Mesenchymal stem cell (in vitro differentiated cells and primary cell): Measurements from ENCODE around the gene EGLN1.

ENCODE experiments used
- DNase-seq: peaks from one replicate; pipeline ENCODE4 v3.0.0-alpha.2; 2013
- H2AFZ ChIP-seq: one replicate; pipeline ENCODE4 v1.6.1; 2013; ENCODE audit warnings: low read depth, mild to moderate bottlenecking, control low read depth, inconsistent platforms, low read length, moderate library complexity
- H2AK5ac ChIP-seq: 2 replicates; pipeline ENCODE4 v1.6.1; 2013; ENCODE audit warnings: low read length, moderate library complexity, mild to moderate bottlenecking, inconsistent platforms; ENCODE audit not compliant: severe bottlenecking
- H2BK120ac ChIP-seq: one replicate; pipeline ENCODE4 v1.6.1; 2013; ENCODE audit warnings: low read depth, mild to moderate bottlenecking, inconsistent platforms, low read length, moderate library complexity
- H2BK12ac ChIP-seq, 2 experiments: one replicate each; pipeline ENCODE4 v1.6.1; 2013; ENCODE audit warnings: inconsistent platforms in 2 of 2, low read length in 2 of 2, mild to moderate bottlenecking in 2 of 2, moderate library complexity in 2 of 2, control low read depth in 1 of 2
- H2BK15ac ChIP-seq: one replicate; pipeline ENCODE4 v1.6.1; 2013; ENCODE audit warnings: mild to moderate bottlenecking, low read depth, inconsistent platforms; ENCODE audit not compliant: poor library complexity, severe bottlenecking
- H2BK5ac ChIP-seq: 2 replicates; pipeline ENCODE4 v1.6.1; 2013; ENCODE audit warnings: low read depth, mild to moderate bottlenecking, low read length, control low read depth, inconsistent platforms; ENCODE audit not compliant: poor library complexity, severe bottlenecking
- H3K14ac ChIP-seq, 2 experiments: one replicate each; pipeline ENCODE4 v1.6.1; 2013; ENCODE audit warnings: inconsistent platforms in 2 of 2, low read length in 2 of 2, control low read depth in 1 of 2, mild to moderate bottlenecking in 1 of 2, moderate library complexity in 1 of 2
- H3K18ac ChIP-seq, 2 experiments: one replicate each; pipeline ENCODE4 v1.6.1; 2013; ENCODE audit warnings: inconsistent platforms in 2 of 2, low read length in 2 of 2, control low read depth in 1 of 2, low read depth in 1 of 2, mild to moderate bottlenecking in 1 of 2
- H3K23ac ChIP-seq, 2 experiments: one replicate each; pipeline ENCODE4 v1.6.1; 2013; ENCODE audit warnings: inconsistent platforms in 2 of 2, low read length in 2 of 2, mild to moderate bottlenecking in 2 of 2, moderate library complexity in 2 of 2, control low read depth in 1 of 2
- H3K27ac ChIP-seq: 2 replicates; pipeline ENCODE4 v1.5.1; 2013; ENCODE audit warnings: mild to moderate bottlenecking, moderate library complexity, low read length, control low read depth, inconsistent platforms; ENCODE audit not compliant: poor library complexity, severe bottlenecking
- H3K27me3 ChIP-seq, 2 experiments: 2 replicates each; pipeline versions ENCODE4 v1.6.1 to v1.7.0; 2013; ENCODE audit warnings: low read length in 2 of 2, mild to moderate bottlenecking in 2 of 2, moderate library complexity in 2 of 2, control low read depth in 1 of 2, inconsistent platforms in 1 of 2; ENCODE audit not compliant: control insufficient read depth in 1 of 2, insufficient read depth in 1 of 2
- H3K36me3 ChIP-seq, 2 experiments: 2 replicates each; pipeline versions ENCODE4 v1.6.1 to v1.7.0; 2013; ENCODE audit warnings: low read length in 2 of 2, control low read depth in 1 of 2, inconsistent platforms in 1 of 2, low read depth in 1 of 2, mild to moderate bottlenecking in 1 of 2; ENCODE audit not compliant: insufficient read depth in 2 of 2, control insufficient read depth in 1 of 2
- H3K4ac ChIP-seq, 2 experiments: one replicate each; pipeline ENCODE4 v1.6.1; 2013; ENCODE audit warnings: inconsistent platforms in 2 of 2, low read length in 2 of 2, mild to moderate bottlenecking in 2 of 2, moderate library complexity in 2 of 2, control low read depth in 1 of 2, low read depth in 1 of 2
- H3K4me1 ChIP-seq: 2 replicates; pipeline ENCODE4 v1.6.1; 2013; ENCODE audit warnings: low read depth, low read length, control low read depth; ENCODE audit not compliant: control insufficient read depth, insufficient read depth
- H3K4me2 ChIP-seq: 2 replicates; pipeline ENCODE4 v1.6.1; 2013; ENCODE audit warnings: low read length, mild to moderate bottlenecking, inconsistent platforms; ENCODE audit not compliant: poor library complexity, severe bottlenecking
- H3K4me3 ChIP-seq, 2 experiments: 2 replicates each; pipeline versions ENCODE4 v1.5.1 to v1.7.0; 2013; ENCODE audit warnings: low read length in 2 of 2, mild to moderate bottlenecking in 2 of 2, control low read depth in 1 of 2, low read depth in 1 of 2; ENCODE audit not compliant: insufficient read depth in 1 of 2
- H3K79me1 ChIP-seq: replicated peaks from 2 replicates; pipeline ENCODE4 v1.6.1; 2013; ENCODE audit warnings: mild to moderate bottlenecking, control low read depth, low read length, inconsistent platforms; ENCODE audit not compliant: poor library complexity, severe bottlenecking
- H3K9ac ChIP-seq: 2 replicates; pipeline ENCODE4 v1.7.0; 2013; ENCODE audit warnings: mild to moderate bottlenecking, low read length, moderate library complexity
- H3K9me3 ChIP-seq: 2 replicates; pipeline ENCODE4 v1.7.0; 2013; ENCODE audit warnings: mild to moderate bottlenecking, low read length; ENCODE audit not compliant: control insufficient read depth
- H4K8ac ChIP-seq: one replicate; pipeline ENCODE4 v1.6.1; 2013; ENCODE audit warnings: inconsistent platforms, mild to moderate bottlenecking, low read length, moderate library complexity
- H4K91ac ChIP-seq: one replicate; pipeline ENCODE4 v1.6.1; 2013; ENCODE audit warnings: mild to moderate bottlenecking, low read length, inconsistent platforms
- WGBS: methylation state at CpG from one replicate; pipeline ENCODE4 v1.1.7; 2013; ENCODE audit warnings: mixed read lengths; 5-methylcytosine and 5-hydroxymethylcytosine counted together

EGLN1 gene

GRCh38 chr1:231386466-231386865, 35.6 kb downstream of the EGLN1 start:
- H2BK15ac ChIP-seq, result no peak overlapping the region
- no peak overlapping the region for H3K18ac ChIP-seq
- no peak overlapping the region for H3K23ac ChIP-seq
- H2BK12ac ChIP-seq, result no peak overlapping the region
- no peak overlapping the region for H3K4ac ChIP-seq
- DNase-seq, result no peak
- no peak overlapping the region for H4K91ac ChIP-seq
- no peak overlapping the region for H2AFZ ChIP-seq
- no peak overlapping the region for H3K14ac ChIP-seq
- H3K36me3 ChIP-seq, result no peaks in the 10 kb centered on the region
- no peak overlapping the region for H3K27ac ChIP-seq
- H4K8ac ChIP-seq, result no peak overlapping the region
- H3K9me3 ChIP-seq, result no peaks in the 10 kb centered on the region
- H3K79me1 ChIP-seq, result peaks cover 17% of the 10 kb centered on the region
- H3K9ac ChIP-seq, result no peak overlapping the region
- H2AK5ac ChIP-seq, result no peak overlapping the region
- H3K27me3 ChIP-seq, result no peaks in the 10 kb centered on the region
- no peak overlapping the region for H3K4me3 ChIP-seq
- no peak overlapping the region for H2BK120ac ChIP-seq
- no peak overlapping the region for H3K4me2 ChIP-seq
- H3K4me1 ChIP-seq, result peaks cover 4% of the 10 kb centered on the region
- H2BK5ac ChIP-seq, result no peak overlapping the region

GRCh38 chr1:231385416-231385748, 36.7 kb downstream of the EGLN1 start:
- Histone ChIP-seq H3K36me3 (no peaks in the 10 kb centered on the region), H3K27me3 (no peaks in the 10 kb centered on the region), H2BK15ac (no peak overlapping the region), H4K91ac (no peak overlapping the region), H3K18ac (no peak overlapping the region), H3K27ac (no peak overlapping the region), H3K9ac (no peak overlapping the region), H2BK12ac (no peak overlapping the region), H3K9me3 (no peaks in the 10 kb centered on the region), H2AFZ (no peak overlapping the region), H3K4me2 (no peak overlapping the region), H3K4me3 (no peak overlapping the region), H3K4me1 (peaks cover 4% of the 10 kb centered on the region), H2BK5ac (no peak overlapping the region), H3K4ac (no peak overlapping the region), H3K23ac (no peak overlapping the region), H2BK120ac (no peak overlapping the region), H2AK5ac (no peak overlapping the region), H3K14ac (no peak overlapping the region), H4K8ac (no peak overlapping the region), H3K79me1 (peaks cover 20% of the 10 kb centered on the region)
- 92% methylated on average over 2 of the region's 2 CpGs for WGBS
- no peak for DNase-seq

GRCh38 chr1:231384696-231385415, 37.2 kb downstream of the EGLN1 start:
- no peak overlapping the region for H3K4ac ChIP-seq
- H3K79me1 ChIP-seq, result peaks cover 22% of the 10 kb centered on the region
- H3K4me1 ChIP-seq, result peaks cover 4% of the 10 kb centered on the region
- H2BK15ac ChIP-seq, result no peak overlapping the region
- H3K36me3 ChIP-seq, result no peaks in the 10 kb centered on the region
- no peak overlapping the region for H3K27ac ChIP-seq
- H3K14ac ChIP-seq, result no peak overlapping the region
- no peak overlapping the region for H3K9ac ChIP-seq
- no peak overlapping the region for H3K23ac ChIP-seq
- peak overlapping the region; percentile 9 for H2AK5ac ChIP-seq
- no peak overlapping the region for H2BK5ac ChIP-seq
- no peak overlapping the region for H4K8ac ChIP-seq
- H2BK120ac ChIP-seq, result no peak overlapping the region
- 95% methylated on average over 6 of the region's 6 CpGs for WGBS
- peak overlapping the region; percentile 3 for H4K91ac ChIP-seq
- H3K27me3 ChIP-seq, result no peaks in the 10 kb centered on the region
- H3K4me3 ChIP-seq, result no peak overlapping the region
- no peak overlapping the region for H3K4me2 ChIP-seq
- no peaks in the 10 kb centered on the region for H3K9me3 ChIP-seq
- no peak overlapping the region for H2AFZ ChIP-seq
- no peak for DNase-seq
- no peak overlapping the region for H3K18ac ChIP-seq
- H2BK12ac ChIP-seq, result no peak overlapping the region

- Histone ChIP-seq H3K9me3 (no peaks in the 10 kb centered on the region), H3K4me3 (no peak overlapping the region), H4K91ac (no peak overlapping the region), H2BK120ac (no peak overlapping the region), H3K36me3 (no peaks in the 10 kb centered on the region), H3K27me3 (no peaks in the 10 kb centered on the region), H2BK5ac (no peak overlapping the region), H2AFZ (no peak overlapping the region), H2BK12ac (no peak overlapping the region), H3K4me2 (no peak overlapping the region), H3K27ac (no peak overlapping the region), H3K4ac (no peak overlapping the region), H3K23ac (no peak overlapping the region), H3K79me1 (peaks cover 24% of the 10 kb centered on the region), H3K9ac (no peak overlapping the region), H3K14ac (no peak overlapping the region), H2AK5ac (no peak overlapping the region), H3K18ac (no peak overlapping the region), H4K8ac (no peak overlapping the region), H3K4me1 (peaks cover 3% of the 10 kb centered on the region), H2BK15ac (no peak overlapping the region)
- peak; percentile 34 for DNase-seq
- 55% methylated on average over 5 of the region's 5 CpGs for WGBS
These were observed 38.8 kb downstream of the EGLN1 start for GRCh38 chr1:231383159-231383860.
